ENCODE results near the gene CPNE2. TPM values are rescaled to one million over a fixed set of nuclear protein-coding genes. Genes with fewer than 3 reads are reported as not detected.
A peak's percentile ranks its signal among the peaks of the same experiment; 100 is the strongest.

The CPNE2 gene
- total RNA-seq, 4 donors from 2014 or later, result 18.0 to 38.7 (median 27.8) TPM

DNA sequence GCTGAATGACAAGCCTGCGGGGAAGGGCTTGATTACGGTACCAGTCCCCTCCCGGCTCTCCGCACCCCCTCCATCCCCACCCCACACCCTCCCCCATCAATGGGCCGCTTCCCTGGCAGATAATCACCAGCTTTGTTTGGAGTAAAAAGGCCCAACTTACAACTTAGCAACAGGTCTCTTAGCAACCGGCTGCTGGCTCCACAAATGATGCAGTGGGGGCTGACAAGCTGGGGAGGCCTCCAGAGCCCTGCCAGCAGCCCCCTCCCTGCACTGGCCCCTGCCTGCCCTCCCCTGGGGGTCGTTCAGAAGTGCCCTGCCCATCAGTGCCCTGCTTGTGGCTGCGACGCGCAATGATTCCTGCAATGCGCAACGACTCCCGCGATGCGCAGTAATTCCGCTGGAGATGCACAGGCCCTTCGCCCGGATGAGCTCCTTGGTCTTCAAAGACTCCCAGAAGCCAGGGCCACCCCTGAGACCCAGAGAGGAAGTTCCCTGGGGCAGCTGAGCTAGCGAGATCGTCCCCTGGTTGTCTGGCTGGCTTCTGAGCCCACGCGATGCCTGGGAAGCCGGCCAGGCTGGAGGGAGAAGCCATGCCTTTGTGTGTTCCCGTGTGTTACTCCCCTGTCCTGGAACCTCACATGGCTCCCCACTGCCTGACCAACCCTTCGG lies 23.3 kb downstream of the CPNE2 start:
- peak; percentile 41 for ATAC-seq
- peak overlapping the region in 3 of 4 donors; percentile 38 to 74 (median 60) for H3K27ac ChIP-seq
- peaks cover 0 to 34% (median 9%) of the 10 kb centered on the region in 3 donors for H3K4me1 ChIP-seq
- WGBS, 2 donors (ENCODE audit: low coverage in 1 of 2), result 20 to 43% methylated on average over 1 to 3 of the region's 25 CpGs
- H3K27me3 ChIP-seq, result no peaks in the 10 kb centered on the region
- H3K4me3 ChIP-seq, result peak overlapping the region in 1 of 2 donors; percentile 23
- H3K9me3 ChIP-seq, result no peaks in the 10 kb centered on the region
- peaks cover 0 to 50% of the 10 kb centered on the region in 2 donors for H3K36me3 ChIP-seq
- TF ChIP-seq, protein P1, sequence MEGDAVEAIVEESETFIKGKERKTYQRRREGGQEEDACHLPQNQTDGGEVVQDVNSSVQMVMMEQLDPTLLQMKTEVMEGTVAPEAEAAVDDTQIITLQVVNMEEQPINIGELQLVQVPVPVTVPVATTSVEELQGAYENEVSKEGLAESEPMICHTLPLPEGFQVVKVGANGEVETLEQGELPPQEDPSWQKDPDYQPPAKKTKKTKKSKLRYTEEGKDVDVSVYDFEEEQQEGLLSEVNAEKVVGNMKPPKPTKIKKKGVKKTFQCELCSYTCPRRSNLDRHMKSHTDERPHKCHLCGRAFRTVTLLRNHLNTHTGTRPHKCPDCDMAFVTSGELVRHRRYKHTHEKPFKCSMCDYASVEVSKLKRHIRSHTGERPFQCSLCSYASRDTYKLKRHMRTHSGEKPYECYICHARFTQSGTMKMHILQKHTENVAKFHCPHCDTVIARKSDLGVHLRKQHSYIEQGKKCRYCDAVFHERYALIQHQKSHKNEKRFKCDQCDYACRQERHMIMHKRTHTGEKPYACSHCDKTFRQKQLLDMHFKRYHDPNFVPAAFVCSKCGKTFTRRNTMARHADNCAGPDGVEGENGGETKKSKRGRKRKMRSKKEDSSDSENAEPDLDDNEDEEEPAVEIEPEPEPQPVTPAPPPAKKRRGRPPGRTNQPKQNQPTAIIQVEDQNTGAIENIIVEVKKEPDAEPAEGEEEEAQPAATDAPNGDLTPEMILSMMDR (IDR thresholded peaks at IDR 0.05), result no peak
- TF ChIP-seq EP300 (IDR thresholded peaks at IDR 0.05) (no peak), POLR2AphosphoS5 (IDR thresholded peaks at IDR 0.05) (no peak), POLR2A (IDR thresholded peaks at IDR 0.05) (no peak)

DNA sequence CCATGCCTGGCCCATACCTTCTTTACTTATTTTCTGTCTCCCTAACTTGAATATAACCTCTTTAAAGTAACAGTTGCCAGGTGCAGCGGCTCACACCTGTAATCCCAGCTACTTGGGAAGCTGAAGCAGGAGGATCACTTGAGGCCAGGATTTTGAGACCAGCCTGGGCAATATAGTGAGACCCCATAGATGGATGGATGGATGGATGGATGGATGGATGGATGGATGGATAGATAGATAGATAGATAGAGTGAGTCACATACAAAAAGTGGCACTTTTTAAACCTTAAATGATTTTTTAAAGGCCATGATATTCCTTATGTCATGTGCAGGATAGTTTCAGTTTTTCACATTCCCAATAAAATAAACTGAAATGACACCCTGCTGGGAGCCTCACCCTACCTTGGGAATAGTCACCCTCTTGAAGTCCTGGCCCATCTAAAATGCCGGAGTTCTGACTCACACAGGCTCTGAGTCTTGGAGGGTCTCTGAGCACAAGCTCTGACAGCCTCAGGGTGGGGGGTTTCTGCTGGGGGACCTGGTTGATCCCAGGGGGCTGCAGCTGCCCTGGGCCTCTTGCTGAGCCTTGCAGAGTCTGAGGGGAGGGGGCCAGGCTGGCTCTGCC lies 26.2 kb downstream of the CPNE2 start:
- Histone ChIP-seq H3K27me3 (no peaks in the 10 kb centered on the region), H3K4me3 (no peak overlapping the region), H3K9me3 (no peaks in the 10 kb centered on the region), H3K4me1 (peaks cover 0 to 17% (median 9%) of the 10 kb centered on the region in 3 donors), H3K36me3 (peaks cover 0 to 71% of the 10 kb centered on the region in 2 donors), H3K27ac (no peak overlapping the region)
- ATAC-seq, result no peak
- 100% methylated on average over 1 of the region's 2 CpGs; no CpG with 5 or more reads in 1 of the 2 donors for WGBS, 2 donors (ENCODE audit: low coverage in 1 of 2)
- TF ChIP-seq POLR2AphosphoS5 (IDR thresholded peaks at IDR 0.05) (no peak), EP300 (IDR thresholded peaks at IDR 0.05) (no peak), POLR2A (IDR thresholded peaks at IDR 0.05) (no peak)
- TF ChIP-seq, protein P1 (IDR thresholded peaks at IDR 0.05), result no peak

DNA sequence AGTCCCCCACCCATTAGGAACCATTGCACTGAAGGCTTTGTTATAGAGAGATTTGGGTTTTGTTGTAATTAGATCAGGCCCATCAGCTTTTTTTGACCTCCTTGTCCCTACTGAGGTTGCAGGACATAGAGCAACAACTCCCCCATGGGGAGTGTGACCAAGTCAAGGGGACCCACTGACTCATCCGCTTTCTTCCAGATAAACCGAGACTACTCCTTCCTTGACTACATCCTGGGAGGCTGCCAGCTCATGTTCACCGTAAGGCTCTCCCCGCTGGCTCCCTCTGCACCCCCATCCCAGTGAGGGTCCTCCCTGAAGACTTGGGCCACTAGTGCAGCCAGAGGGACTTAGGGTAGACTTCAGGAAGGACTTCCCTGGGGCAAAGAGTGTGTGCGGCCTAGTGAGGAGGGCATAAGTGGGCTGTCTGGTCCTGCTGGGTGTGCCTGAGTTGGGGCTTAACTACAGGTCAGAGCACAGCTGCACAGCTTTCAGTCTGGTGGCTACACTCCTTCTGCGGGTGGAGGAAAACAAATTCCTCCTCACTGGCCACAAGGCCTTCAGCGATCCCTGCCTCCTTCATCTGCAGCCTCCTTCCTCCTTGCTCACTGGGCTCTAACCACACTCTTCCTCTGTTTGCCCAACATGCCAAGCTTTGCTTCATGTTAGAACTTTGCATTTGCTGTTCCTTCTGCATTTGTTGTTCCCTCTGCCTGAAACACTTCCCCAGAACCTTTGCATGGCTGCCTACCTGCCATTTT lies 31.0 kb downstream of the CPNE2 start:
- 81 to 86% methylated on average over 2 to 4 of the region's 7 CpGs for WGBS, 2 donors (ENCODE audit: low coverage in 1 of 2)
- Histone ChIP-seq H3K9me3 (no peaks in the 10 kb centered on the region), H3K27ac (no peak overlapping the region), H3K4me3 (no peak overlapping the region), H3K27me3 (no peaks in the 10 kb centered on the region), H3K4me1 (no peaks in the 10 kb centered on the region), H3K36me3 (peaks cover 0 to 88% of the 10 kb centered on the region in 2 donors)
- no peak for ATAC-seq
- TF ChIP-seq POLR2A (IDR thresholded peaks at IDR 0.05) (no peak), POLR2AphosphoS5 (IDR thresholded peaks at IDR 0.05) (no peak), EP300 (IDR thresholded peaks at IDR 0.05) (no peak)
- TF ChIP-seq, protein P1 (IDR thresholded peaks at IDR 0.05), result no peak

DNA sequence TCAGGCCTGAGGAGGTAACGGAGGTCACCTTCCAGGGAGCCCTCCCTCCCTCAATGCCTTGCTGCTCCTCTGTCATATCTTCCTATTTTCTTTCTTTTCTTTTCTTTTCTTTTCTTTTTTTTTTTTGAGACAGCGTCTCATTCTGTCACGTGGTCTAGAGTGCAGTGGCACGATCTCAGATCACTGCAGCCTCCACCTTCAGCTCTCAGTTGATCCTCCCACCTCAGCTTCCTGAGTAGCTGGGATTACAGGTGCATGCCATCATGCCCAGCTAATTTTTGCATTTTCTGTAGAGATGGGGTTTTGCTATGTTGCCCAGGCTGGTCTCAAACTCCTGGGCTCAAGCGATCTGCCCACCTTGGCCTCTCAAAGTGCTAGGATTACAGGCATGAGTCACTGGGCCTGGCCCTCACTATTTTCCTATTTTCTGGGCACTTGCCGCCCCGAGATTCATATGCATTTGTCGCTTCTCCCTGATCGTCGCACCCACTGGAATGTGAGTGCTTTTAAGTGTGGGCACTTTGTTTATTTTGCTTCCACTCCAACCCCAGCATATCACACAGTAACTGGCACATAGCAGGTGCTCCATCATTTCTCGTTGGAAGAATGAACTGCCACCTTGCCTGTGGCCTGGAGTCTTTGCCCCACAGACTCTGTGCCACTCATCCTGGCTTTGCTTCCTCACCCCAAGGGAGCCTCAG lies 31.7 kb downstream of the CPNE2 start:
- no peak for ATAC-seq

More for the DNA sequence above, 31.7 kb downstream of the CPNE2 start:
- 81 to 84% methylated on average over 3 to 11 of the region's 11 CpGs for WGBS, 2 donors (ENCODE audit: low coverage in 1 of 2)
- Histone ChIP-seq H3K36me3 (peaks cover 0 to 88% of the 10 kb centered on the region in 2 donors), H3K27ac (no peak overlapping the region), H3K4me1 (no peaks in the 10 kb centered on the region), H3K4me3 (no peak overlapping the region), H3K9me3 (no peaks in the 10 kb centered on the region), H3K27me3 (no peaks in the 10 kb centered on the region)
- TF ChIP-seq POLR2A (IDR thresholded peaks at IDR 0.05), result no peak
- no peak for TF ChIP-seq POLR2AphosphoS5 (IDR thresholded peaks at IDR 0.05)
- TF ChIP-seq EP300 (IDR thresholded peaks at IDR 0.05), result no peak
- TF ChIP-seq, protein P1 (IDR thresholded peaks at IDR 0.05), result no peak
